ENCODE measurements around the gene CDCA4.
"Not testable (repeated sequence)": the region's sequence is repeated elsewhere in the genome, so short reads cannot be mapped to it uniquely, and the experiment has no call there.

The CDCA4 gene
- 15.4 to 71.3 (median 33.6) reads per million in 3 experiments for total RNA-seq

DNA sequence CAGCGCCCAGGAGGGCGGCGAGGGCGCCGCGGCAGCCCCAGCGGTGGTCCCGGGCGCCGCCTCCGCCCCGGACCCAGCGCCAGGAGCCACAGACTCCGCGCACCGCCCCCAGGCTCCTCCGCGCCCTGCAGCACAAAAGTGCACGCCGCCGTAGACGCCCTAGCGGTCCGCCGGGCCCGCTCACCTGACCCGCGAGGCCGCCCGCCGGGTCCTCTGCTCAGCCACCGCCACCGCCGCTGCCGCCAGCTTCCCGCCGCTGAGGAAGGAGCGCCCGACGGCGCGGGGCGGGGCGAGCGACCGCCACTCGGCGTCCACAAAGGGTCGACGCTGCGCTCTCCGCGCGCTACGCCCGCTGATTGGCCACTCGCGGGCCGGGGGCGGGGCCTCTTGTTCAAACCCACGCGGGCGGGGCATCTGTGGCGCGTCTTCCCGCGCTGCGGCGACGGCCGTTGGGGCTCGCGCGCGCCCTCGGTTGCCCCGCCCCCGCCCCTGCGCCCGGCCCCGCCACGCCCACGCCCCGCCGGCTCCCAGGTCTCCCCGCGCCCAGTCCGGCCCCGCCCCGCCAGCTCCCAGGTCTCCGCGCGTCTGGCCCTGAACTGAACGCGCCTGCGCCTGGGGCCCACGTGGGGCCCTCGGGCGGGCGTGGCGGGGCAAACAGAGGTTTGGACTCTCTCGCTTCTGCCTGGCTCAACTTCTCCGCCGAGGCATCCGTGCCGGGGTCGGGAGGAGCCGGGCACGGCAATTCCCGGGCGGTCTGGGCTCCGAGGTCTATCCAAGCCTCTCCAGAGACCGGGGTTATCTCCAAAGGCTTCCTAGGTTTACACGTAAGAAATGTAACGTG lies at the start of gene CDCA4:
TSS of gene CDCA4 (minus strand) at position 269 of the 841 bp plus-strand sequence. CDS start 9,154 bp downstream, outside the sequence.
- peak; percentile 97 for DNase-seq

DNA sequence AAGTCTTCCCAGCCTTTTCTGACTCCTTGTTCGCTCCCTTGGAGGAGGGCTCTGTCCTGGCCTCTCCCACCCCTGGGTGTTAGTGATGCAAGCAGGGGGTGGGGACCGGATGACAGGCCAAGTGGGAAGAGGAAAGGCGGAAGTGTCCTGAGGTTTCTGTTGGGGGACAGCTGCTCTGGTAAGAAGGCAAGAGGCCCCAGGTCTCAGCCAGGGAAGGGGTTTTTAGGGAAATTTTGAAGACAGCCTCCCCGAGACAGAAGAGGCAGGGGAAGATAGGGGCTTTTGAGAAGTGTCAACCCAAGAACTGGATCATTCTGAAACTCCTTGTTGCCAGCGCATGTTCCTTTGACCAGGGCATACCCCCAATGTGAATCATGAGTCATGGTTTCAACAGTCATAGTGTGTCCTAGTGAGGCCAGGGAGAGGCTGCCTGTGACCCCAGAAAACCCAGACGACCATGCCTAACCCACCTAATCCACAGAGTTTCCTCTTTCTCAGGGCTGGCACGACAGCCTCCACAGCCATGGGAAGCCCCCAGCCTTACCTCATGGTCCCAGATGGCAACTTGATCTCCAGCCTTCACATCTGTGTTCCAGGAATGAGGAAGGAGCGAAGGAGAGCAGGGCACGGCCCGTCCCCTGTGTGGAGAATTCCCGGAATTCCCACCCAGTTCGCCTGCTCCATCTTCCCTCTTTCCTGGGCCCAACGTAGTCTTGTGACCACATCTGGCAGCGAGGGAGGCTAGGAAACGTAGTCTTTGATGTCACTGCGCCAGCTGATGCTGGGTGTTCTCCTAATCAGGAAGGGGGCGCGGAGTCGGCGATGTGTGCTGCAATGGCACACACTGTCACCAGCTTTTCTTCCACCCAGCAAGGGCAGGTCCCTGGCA lies 49.2 kb upstream of the CDCA4 start:
- DNase-seq: no peak

DNA sequence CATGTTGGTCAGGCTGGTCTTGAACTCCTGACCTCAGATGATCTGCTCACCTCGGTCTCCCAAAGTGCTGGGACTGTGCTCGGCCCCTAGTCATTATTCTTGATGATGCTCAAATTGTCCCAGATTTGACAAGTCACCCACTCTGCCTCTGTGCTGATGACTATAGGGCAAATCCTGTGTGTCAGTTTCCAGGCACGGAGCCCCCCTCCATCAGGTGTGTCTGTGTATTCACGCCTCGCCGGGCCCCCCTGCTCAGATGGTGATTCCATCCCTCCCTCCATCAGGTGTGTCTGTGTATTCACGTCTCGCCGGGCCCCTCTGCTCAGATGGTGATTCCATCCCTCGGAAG lies 48.6 kb upstream of the CDCA4 start:
- DNase-seq: no peak

DNA sequence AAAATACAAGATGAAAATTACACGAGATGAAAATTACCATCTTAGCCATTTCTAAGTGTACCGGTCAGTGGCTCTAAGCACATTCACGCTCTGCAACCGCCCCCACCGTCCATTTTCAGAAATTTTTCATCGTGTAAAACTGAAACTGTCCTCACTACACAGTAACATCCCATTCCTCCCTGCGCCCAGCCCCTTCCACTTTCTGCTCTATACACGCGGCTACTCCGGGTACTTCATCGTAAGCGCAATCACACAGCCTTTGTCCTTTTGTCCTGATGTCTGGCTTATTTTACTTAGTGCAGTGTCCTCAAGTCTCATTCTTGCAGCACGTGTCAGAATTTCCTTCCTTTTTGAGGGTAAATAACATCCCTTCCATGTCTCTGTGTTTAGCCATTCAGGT lies 47.9 kb upstream of the CDCA4 start:
- no peak for DNase-seq

DNA sequence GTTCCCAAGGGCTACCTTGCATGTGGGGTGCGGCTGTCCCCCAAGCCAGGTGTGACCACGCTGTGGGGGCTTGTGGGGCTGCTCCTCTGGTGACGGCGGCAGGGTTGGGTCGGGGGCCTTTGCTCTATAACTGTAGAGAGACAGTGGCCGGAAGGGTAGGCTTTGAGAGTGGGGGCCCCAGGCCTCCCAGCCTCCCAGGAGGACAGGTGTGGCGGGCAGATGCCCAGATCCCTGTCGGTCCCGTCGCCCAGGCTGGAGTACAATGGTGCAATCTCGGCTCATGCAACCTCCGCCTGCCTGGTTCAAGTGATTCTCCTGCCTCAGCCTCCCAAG lies 47.1 kb upstream of the CDCA4 start:
- DNase-seq: no peak

DNA sequence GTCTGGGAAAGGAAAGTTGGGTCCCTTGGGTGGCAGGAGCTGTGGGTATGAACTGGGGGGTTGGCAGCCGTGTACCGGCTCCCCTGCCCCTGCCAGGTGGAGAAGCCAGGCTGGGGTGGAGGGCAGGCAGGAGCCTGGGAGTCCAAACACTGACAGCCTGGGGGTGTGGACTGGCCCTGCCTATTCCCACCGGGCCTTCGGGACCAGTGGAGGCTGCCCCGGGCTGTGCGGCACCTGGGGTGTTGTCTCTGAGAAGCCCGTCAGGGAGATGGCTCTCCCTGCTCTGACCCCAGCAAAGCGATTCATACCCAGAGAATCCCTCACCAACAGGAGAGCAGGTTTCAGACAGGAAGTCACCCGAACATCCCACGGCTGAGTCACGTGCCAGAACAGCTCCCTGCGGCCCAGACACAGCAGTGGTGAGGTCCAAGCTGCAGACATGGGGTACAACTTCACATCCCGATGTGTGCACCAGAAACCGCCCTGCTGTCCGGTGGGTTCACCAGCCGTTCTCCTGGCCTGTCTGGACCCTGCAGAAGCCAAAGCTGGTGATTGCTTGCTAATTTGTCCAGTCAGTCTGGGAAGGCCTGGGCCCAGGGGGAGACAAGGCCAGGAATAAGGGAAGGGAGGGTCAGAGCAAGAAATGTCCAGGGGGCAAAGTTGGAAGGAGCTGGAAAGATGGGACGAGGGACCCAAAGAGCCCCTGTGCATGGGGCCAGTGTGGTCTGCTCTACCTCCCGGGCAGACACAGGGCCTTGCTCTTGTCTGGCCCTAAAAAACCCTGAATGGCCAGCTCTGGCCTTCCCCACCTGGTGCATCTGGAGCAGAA lies 46.5 kb upstream of the CDCA4 start:
- peak; percentile 43 for DNase-seq

DNA sequence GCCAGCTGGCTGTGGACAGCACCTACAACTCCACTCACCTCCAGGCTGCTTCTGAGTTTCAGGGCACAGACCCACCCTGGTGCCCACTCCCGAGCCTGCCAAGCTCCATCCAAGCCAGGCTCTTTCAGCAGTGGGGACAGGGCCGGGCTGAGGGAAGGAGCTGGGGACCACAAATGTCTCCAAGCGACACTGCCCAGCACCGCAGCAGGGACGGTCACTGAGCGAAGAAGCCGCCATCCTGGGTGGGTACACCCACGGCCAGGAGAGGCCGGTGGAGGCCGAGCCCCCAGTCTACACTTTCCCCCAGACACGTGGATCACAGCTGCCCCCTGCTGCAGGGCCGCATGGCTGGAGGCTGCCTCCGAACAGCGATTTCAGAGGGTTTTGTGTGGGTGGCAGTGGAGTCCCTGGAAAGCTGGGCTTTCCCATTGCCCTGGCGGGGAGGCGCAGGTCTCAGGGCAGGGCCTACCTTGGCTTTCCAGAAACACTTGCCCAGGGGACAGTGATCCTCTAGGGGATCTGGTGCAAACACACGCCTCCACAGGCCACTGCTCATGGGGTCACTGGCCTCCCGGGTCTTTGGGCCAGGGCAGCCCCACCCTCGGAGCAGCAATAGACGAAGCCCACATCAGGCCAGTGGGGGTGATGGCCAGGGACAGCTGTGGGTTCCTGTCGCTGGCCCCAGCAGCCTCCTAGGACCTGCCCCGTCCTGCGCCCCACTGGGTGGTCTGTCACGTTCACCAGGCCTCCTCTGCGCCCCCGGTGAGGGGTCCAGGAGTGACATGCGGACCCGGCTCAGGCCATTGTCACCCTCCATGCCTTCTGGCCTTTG lies 45.6 kb upstream of the CDCA4 start:
- no peak for DNase-seq

DNA sequence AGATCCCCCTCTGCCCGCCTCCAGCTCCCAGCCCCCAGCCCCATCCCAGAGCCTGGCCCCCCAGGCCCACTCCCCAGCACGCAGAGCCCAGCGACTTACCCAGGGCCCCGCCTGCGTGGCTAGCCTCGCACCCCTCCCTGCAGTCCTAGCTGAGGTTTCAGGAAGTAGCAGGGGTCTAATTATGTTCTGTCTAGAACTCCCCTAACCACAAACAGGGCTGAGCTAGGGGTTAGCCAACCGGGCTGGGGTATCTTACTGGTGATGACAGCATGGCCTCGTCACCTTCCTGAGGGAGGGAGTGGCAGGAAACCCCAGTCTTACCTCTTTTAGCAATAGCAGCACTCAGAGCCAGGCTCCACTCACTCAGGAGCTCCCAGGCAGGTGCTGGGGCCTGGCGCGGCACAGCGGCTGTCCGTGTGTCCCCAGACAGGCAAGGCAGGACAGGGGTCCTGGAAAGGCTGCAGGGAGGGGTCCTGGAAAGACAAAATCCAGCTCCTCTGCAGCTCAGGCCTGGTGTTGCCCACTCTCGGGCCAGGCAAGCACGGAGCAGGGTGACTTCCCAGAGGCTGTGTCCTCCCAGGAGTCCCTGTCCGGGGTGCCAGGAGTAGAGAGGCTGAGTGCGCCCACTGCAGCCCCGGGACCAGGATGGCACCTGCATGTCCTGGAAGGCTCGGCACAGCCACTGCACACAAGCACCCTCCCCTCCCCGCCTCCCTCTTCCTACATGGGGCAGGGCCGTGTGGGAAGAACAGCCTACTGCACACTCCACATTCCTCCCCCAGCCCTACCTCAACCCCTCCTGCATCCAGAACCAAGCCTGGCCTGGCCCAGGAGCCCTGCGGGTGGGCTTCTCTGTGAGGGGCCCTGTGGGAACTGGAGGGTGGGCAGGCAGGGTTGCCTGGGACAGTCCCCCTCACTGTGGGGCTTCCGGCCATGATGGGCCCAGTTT lies 44.7 kb upstream of the CDCA4 start, which contains the start of gene GPR132:
TSS of gene GPR132 (minus strand) at position 151 of the 949 bp plus-strand sequence. CDS start 10,010 bp downstream, outside the sequence.
- DNase-seq: peak; percentile 98

DNA sequence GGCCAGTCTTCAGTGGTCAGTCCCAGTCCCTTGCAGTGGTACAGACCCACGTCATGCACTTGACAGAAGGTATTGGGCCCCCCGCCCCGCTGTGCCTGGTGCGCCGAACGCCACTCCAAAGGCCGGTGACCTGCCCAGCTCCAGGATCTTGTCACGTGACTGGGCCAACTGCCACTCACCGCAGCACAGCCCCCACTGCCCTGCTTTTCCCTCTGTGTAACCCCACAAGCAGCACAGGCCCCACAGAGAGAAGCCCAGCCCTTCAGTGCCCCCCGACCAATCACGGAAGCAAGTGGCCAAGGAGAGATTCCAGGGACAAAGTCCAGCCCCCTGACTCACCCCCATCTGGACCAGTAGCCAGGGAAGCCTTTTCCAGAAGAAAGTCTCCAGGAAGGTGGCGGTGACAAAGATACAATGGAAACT lies 43.8 kb upstream of the CDCA4 start:
- DNase-seq: no peak

DNA sequence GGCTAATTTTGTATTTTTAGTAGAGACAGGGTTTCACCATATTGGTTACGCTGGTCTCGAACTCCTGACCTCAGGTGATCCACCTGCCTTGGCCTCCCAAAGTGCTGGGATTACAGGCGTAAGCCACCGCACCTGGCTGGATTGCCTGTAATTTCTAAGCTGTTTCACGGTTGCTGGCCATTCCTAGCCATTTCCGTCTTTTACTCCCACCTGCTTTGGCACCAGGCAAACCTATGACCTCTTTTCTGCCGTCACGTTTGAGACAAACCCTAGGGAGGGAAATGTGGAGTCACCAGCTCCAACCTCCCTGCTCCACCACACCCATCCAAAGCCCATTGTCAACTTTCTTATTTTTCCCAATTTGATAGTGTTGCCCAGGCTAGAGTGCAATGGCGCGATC lies 43.1 kb upstream of the CDCA4 start:
- DNase-seq: no peak

DNA sequence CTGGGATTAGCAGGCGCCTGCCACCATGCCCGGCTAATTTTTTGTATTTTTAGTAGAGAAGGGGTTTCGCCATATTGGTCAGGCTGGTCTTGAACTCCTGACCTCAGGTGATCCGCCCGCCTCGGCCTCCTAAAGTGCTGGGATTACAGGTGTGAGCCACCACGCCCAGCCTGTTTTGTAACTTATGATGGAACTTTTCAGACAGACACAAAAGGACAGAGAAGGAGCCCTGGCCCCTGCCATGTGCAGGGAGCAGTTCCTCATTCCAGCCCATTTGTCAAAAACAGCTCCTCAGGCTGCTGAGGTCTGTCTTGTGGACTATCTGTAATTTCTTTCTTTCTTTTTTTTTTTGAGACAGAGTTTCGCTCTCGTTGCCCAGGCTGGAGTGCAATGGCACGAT lies 42.6 kb upstream of the CDCA4 start:
- not testable (repeated sequence) for DNase-seq

DNA sequence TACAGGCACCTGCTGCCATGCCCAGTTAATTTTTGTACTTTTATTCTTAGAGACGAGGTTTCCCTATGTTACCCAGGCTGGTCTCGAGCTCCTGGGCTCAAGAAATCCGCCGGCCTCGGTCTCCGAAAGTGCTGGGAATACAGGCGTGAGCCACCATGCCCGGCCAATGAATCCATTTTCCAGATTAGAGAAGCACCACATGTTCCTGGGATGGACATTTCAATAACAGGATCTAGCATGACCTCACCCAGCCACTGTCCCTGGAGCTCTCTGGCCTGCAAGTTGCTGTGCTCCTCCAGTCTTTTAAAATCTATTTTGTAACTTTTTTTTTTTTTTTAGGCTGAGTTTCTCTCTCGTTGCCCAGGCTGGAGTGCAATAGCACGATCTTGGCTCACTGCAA lies 42.2 kb upstream of the CDCA4 start:
- no peak for DNase-seq

DNA sequence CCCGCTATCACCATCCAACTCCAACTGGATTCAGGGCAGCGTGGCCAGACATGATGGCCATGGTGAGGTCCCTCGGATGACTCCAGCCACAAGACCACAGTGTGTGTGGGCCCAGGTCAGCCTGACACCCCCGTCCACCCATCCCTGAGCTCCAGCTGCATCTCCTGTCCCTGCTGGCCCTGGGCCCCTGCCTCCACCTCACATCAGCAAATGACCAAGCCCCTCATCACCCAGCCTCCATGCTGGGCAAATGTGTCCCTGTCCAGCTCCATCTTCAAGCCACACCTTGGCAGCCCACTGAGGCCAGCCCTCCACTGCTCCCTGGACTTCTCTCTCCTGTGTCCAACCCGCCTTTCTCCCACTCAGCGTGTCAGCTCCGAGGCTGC lies 41.2 kb upstream of the CDCA4 start:
- no peak for DNase-seq

DNA sequence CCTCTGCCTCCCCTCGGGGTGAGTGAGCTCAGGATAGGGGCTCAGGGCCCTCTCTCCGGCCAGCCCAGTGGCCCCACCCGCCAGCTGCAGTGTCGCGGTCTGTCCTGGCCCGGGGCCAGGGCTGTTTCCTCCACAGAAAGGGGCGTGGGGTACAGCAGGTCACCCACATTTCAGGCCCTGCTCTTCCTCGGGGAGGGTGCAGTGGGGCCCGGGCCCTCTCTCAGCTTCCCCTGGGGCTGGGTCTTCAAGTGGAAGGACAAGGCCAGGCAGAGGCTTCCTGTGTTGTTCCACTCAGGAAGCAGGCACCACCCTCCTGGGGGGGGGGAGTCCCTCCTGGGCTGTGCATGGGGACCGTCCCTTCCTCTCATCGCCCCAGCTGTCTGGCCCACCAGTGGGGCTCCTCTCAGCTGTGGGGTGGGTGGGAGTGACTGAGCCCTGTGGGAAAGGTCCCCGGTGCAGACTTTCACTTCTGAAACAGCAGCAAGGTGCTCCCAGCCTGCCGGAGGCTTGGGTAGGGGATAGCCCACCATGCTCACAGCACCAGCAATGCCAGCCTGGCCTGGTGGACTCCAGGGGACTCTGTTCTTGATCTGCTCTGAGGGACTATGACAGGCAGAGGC lies 40.7 kb upstream of the CDCA4 start:
- DNase-seq: peak; percentile 36

DNA sequence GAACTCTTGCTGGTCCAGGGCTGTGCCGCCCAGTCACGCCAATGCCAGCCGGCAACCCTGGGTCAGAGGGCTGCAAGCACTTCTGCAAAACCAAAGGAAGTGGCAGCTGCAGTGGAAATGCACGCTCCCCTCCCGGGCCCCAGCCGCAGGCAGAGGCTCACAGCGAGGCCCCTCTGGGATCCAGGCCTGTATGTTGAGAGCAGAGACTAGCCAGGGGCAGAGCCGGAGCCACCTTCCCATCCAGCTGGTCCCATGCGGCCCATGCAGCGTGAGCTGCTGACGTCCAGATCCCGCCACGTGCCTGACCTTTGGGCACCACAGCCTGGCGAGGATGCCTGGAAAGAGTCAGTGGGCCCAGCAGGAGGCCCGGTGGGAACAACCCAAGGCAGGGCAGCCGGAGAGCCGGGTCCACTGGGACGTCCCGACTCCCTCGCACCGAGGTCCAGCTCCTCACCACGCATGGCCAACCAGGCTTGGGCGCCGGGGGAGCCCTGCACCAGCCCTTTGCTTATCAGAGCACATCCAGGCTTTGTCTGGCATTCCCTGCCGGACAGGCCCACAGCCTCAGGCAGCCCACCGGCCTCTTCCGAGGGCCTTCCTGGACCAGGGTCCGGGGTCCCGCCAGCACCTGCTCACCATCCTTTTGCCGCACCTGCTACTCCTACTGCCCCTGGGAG lies 40.0 kb upstream of the CDCA4 start:
- DNase-seq: peak; percentile 44

DNA sequence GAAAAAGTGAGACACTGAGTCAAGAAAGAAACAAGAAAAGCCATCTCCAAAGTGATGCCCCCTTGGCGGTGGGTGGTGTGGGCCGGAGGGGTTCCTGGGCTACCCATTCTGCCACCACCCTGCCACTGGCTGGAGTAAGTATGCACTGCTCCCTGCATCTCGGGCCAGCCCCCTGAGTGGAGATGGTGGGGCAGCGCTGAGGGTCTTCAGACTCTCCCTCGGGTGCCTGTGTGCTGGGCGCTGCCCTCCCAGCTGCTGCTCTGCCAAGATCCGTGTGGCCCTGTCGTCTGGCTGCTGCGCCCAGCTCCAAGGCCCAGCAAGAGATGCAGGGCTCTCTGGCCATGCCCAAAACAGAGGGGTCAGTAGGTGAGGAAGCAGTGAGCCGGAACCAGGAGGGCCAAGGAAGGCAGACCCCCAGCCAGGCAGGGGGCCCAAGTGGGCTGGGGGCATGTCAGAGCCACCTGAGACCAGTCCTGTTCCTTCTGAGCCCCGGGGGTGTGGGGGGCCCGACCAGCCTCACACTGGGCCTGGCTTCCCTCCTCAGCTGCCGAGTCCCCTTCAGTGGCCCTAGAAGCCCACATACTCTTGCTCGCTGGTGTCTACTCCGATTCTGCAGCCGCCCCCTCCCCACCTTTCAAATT lies 39.2 kb upstream of the CDCA4 start:
- DNase-seq: no peak

DNA sequence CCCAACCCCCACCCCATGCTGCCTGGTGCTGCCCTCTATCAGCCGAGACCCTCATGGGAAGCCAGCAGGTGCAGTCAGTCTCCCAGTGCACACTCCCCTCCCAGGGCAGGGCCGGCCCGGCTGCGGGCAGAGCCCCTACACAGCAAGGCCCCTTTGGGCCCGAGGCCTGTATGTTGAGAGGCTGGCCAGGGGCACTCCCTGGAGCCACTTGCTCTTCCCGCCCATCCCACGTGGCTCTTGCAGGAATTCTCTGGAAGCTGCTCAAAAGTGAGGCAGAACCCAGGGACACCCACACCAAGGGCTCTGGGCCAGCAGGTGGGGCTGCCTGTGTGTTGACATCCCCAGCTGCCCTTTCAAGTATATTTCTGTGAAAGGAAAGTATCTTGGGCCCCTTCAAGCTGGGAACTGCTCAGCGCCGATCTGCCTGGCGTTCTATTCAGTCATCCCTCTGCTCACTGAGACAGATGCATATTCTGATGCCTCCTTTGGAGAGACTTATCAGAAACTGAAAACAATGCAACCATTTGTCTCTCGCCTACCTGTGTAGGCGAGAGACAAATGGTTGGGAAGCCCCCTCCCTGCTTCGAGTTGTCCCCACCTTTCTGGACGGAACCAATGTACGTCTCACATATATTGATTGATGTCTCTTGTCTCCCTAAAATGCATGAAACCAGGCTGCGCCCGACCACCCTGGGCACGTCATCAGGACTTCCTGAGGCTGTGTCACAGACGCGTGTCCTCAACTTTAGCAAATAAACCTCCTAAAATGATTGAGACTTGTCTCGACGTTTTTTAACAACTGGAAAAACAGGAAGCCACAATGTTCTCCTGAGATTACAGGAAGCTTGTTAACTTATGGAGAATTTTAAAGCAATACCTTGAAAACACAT lies 38.4 kb upstream of the CDCA4 start:
- DNase-seq: peak; percentile 81

DNA sequence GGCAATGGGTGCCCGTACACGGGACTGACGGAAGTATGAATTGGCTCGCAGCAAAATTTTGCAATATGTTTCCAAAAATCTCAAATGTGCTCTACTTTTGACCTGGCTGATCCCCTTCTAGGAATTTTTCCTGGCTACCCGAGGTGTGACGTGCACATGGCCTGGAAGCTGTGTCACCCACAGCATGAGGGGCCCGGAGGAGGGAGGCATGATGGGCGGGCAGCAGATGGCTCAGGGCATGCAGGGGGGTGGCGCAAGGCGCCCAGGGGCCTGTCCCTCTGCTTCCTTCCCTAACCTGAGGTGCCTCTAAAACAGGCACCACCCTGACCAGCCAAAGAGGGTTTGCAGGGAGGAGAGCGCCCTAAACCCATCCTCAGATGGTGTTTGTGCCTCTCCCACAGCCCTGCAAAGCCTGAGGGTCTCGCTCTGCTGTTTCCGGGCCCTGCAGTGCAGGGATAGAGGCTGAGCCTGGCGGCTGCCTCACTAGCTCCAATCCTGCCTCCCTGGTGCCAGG lies 37.7 kb upstream of the CDCA4 start:
- no peak for DNase-seq

Measured in central memory CD4-positive, alpha-beta T cell (primary cell).